ENCODE results near the gene PROSER3. TPM values are rescaled to one million over a fixed set of nuclear protein-coding genes. Genes with fewer than 3 reads are reported as not detected.
A peak's percentile ranks its signal among the peaks of the same experiment; 100 is the strongest.

Gene PROSER3
- total and polyA plus RNA-seq, 2 of the 13 experiments (the other 11 are each of a cell fraction or from before 2014, with no cell fraction given), result 5.1 to 5.7 TPM

GRCh38 chr19:35786299-35787160, 28.6 kb downstream of the PROSER3 start:
- CTCF ChIA-PET (ENCODE audit: low intra/inter-chr PET ratio, low total read pairs), result no interaction called here
- BruUV-seq (replicated peaks), result no TSS peak
- no peak for TF ChIP-seq ZNF44 (CRISPR knock-in tag; IDR thresholded peaks at IDR 0.05)
- no peak for TF ChIP-seq TBL1XR1 (IDR thresholded peaks at IDR 0.05; ENCODE audit: borderline replicate concordance, low read length, partially characterized antibody)
- no peak for TF ChIP-seq KLF9 (CRISPR knock-in tag; IDR thresholded peaks at IDR 0.05; ENCODE audit: low read depth)
- TF ChIP-seq ZFP90 (CRISPR knock-in tag; IDR thresholded peaks at IDR 0.05; ENCODE audit: borderline replicate concordance), result no peak
- no peak for TF ChIP-seq ZNF816 (CRISPR knock-in tag; IDR thresholded peaks at IDR 0.05; ENCODE audit: borderline replicate concordance)
- TF ChIP-seq, protein P1, sequence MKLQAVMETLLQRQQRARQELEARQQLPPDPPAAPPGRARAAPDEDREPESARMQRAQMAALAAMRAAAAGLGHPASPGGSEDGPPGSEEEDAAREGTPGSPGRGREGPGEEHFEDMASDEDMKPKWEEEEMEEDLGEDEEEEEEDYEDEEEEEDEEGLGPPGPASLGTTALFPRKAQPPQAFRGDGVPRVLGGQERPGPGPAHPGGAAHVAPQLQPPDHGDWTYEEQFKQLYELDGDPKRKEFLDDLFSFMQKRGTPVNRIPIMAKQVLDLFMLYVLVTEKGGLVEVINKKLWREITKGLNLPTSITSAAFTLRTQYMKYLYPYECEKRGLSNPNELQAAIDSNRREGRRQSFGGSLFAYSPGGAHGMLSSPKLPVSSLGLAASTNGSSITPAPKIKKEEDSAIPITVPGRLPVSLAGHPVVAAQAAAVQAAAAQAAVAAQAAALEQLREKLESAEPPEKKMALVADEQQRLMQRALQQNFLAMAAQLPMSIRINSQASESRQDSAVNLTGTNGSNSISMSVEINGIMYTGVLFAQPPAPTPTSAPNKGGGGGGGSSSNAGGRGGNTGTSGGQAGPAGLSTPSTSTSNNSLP (IDR thresholded peaks at IDR 0.05; ENCODE audit: low read depth, low read length), result no peak
- no peak for TF ChIP-seq SP5 (CRISPR knock-in tag; IDR thresholded peaks at IDR 0.05; ENCODE audit: borderline replicate concordance, low read depth)
- no peak for TF ChIP-seq ZMYM3 (CRISPR knock-in tag; IDR thresholded peaks at IDR 0.05)
- peak; percentile 19; the same call in 1 of the 2 replicates for TF ChIP-seq ZBTB38 (CRISPR knock-in tag; IDR thresholded peaks at IDR 0.05)
- no peak for TF ChIP-seq RBFOX2 (IDR thresholded peaks at IDR 0.05; ENCODE audit: low read depth, low read length)
- TF ChIP-seq ZNF17 (CRISPR knock-in tag; IDR thresholded peaks at IDR 0.05), result no peak
- TF ChIP-seq NR2F6 (IDR thresholded peaks at IDR 0.05), result peak; percentile 28; the same call in 1 of the 2 replicates
- 0 out of 2 replicates have a peak, but pooled peaks have one; percentile 21 for TF ChIP-seq NR2F6 (CRISPR knock-in tag; IDR thresholded peaks at IDR 0.05)
- TF ChIP-seq, protein P2, sequence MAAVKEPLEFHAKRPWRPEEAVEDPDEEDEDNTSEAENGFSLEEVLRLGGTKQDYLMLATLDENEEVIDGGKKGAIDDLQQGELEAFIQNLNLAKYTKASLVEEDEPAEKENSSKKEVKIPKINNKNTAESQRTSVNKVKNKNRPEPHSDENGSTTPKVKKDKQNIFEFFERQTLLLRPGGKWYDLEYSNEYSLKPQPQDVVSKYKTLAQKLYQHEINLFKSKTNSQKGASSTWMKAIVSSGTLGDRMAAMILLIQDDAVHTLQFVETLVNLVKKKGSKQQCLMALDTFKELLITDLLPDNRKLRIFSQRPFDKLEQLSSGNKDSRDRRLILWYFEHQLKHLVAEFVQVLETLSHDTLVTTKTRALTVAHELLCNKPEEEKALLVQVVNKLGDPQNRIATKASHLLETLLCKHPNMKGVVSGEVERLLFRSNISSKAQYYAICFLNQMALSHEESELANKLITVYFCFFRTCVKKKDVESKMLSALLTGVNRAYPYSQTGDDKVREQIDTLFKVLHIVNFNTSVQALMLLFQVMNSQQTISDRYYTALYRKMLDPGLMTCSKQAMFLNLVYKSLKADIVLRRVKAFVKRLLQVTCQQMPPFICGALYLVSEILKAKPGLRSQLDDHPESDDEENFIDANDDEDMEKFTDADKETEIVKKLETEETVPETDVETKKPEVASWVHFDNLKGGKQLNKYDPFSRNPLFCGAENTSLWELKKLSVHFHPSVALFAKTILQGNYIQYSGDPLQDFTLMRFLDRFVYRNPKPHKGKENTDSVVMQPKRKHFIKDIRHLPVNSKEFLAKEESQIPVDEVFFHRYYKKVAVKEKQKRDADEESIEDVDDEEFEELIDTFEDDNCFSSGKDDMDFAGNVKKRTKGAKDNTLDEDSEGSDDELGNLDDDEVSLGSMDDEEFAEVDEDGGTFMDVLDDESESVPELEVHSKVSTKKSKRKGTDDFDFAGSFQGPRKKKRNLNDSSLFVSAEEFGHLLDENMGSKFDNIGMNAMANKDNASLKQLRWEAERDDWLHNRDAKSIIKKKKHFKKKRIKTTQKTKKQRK (IDR thresholded peaks at IDR 0.05; ENCODE audit: low read length), result no peak
- TF ChIP-seq ZNF33B (CRISPR knock-in tag; IDR thresholded peaks at IDR 0.05), result 0 out of 2 replicates have a peak, but pooled peaks have one; percentile 20
- TF ChIP-seq ZNF598 (CRISPR knock-in tag; IDR thresholded peaks at IDR 0.05; ENCODE audit: borderline replicate concordance), result peak; percentile 68; the same call in 1 of the 2 replicates

More at GRCh38 chr19:35786299-35787160, 28.6 kb downstream of the PROSER3 start:
- WGBS (ENCODE audit: low lambda C conversion rate), result 55% methylated on average over 21 of the region's 31 CpGs
- ATAC-seq, result peak; percentile 3; the same call in 2 of the 3 replicates
- DNase-seq (ENCODE audit: low spot score), result no peak
- no peak overlapping the region for H2AFZ ChIP-seq (ENCODE audit: low read length)
- intact Hi-C loops (cut with micrococcal nuclease; ENCODE audit: unreplicated experiment), result no loop called here
- H3K4me3 ChIP-seq (replicated peaks in 1 of 3; ENCODE audit: insufficient read depth in 1 of 3, low read depth in 2 of 3, low read length in 3 of 3), result peak overlapping the region in 1 of 3 experiments; percentile 43; a peak in 1 of 6 replicates
- H3K4me1 ChIP-seq (ENCODE audit: insufficient read depth, low read length), result peaks cover 40% of the 10 kb centered on the region
- in situ Hi-C loops (cut with HindIII; ENCODE audit: extremely low pct_ligation_motif_present, low pct_unique_long_range_greater_than_20kb), result no loop called here
- no peaks in the 10 kb centered on the region for H3K9me3 ChIP-seq (ENCODE audit: low read length)
- no peak overlapping the region for H3K27ac ChIP-seq (ENCODE audit: extremely low read length, insufficient read depth, low read length)
- no peaks in the 10 kb centered on the region for H3K79me2 ChIP-seq (ENCODE audit: insufficient read depth, low read length)
- peak overlapping the region; percentile 45 for H3K4me2 ChIP-seq (ENCODE audit: low read depth, low read length)
- no peaks in the 10 kb centered on the region; a peak in 1 of 5 replicates for H3K36me3 ChIP-seq (replicated peaks in 1 of 2; ENCODE audit: control insufficient read depth in 1 of 2, insufficient read depth in 2 of 2, low read length in 2 of 2)
- no peaks in the 10 kb centered on the region for H4K20me1 ChIP-seq (ENCODE audit: insufficient read depth, low read length)
- no peak for FAIRE-seq
- no peaks in the 10 kb centered on the region for H3K27me3 ChIP-seq (ENCODE audit: control insufficient read depth in 1 of 2, insufficient read depth in 2 of 2, low read length in 2 of 2)
- POLR2A ChIA-PET, result interaction anchor here (1.0 to 1.5 kb wide), 3 partner anchors 39 to 46 kb away, joined by 3 to 5 read pairs (median 4); partner anchors contain the start of genes LIN37 and PSENEN
- no peak overlapping the region for H3K9ac ChIP-seq (ENCODE audit: insufficient read depth, low read depth, low read length)

Data from HepG2 (cell line).